GM23248 (cell line): ENCODE results near the gene TLL1. TPM values are rescaled to one million over a fixed set of nuclear protein-coding genes. Genes with fewer than 3 reads are reported as not detected.

Experiments used
- DNase-seq: peaks from one replicate; pipeline ENCODE4 v3.0.0-alpha.2; 2015
- H2AFZ ChIP-seq: fragments of 200-600 bp; sonication (generic); 2 replicates; pipeline ENCODE4 v1.6.1; 2016; ENCODE audit warnings: antibody characterized with exemption
- H3F3A ChIP-seq: fragments of 200-600 bp; sonication (generic); 2 replicates; pipeline ENCODE4 v1.6.1; 2016; ENCODE audit warnings: mild to moderate bottlenecking, antibody characterized with exemption, mixed run types; ENCODE audit not compliant: insufficient read depth
- H3K27ac ChIP-seq: fragments of 200-600 bp; sonication (generic); 2 replicates; pipeline ENCODE4 v1.5.1; 2016; ENCODE audit warnings: mild to moderate bottlenecking
- H3K27me3 ChIP-seq: fragments of 200-600 bp; sonication (generic); replicated peaks from 2 replicates; pipeline ENCODE4 v1.6.1; 2016; ENCODE audit warnings: mild to moderate bottlenecking; ENCODE audit not compliant: insufficient read depth
- H3K36me3 ChIP-seq: fragments of 200-600 bp; sonication (generic); 2 replicates; pipeline ENCODE4 v1.6.1; 2016; ENCODE audit warnings: low read depth, mild to moderate bottlenecking
- H3K4me1 ChIP-seq: fragments of 200-600 bp; sonication (generic); 2 replicates; pipeline ENCODE4 v1.6.1; 2016; ENCODE audit warnings: mild to moderate bottlenecking; ENCODE audit not compliant: insufficient read depth
- H3K4me2 ChIP-seq: fragments of 200-600 bp; sonication (generic); one replicate; pipeline ENCODE4 v1.6.1; 2016; ENCODE audit warnings: mild to moderate bottlenecking; ENCODE audit not compliant: unreplicated experiment
- H3K4me3 ChIP-seq: fragments of 200-600 bp; sonication (generic); 2 replicates; pipeline ENCODE4 v1.5.1; 2016; ENCODE audit warnings: mild to moderate bottlenecking
- H3K79me2 ChIP-seq: fragments of 200-600 bp; sonication (generic); 2 replicates; pipeline ENCODE4 v1.6.1; 2016; ENCODE audit warnings: mild to moderate bottlenecking; ENCODE audit not compliant: insufficient read depth
- H3K9ac ChIP-seq: fragments of 200-600 bp; sonication (generic); 2 replicates; pipeline ENCODE4 v1.6.1; 2016; ENCODE audit warnings: mild to moderate bottlenecking
- H3K9me2 ChIP-seq: fragments of 200-600 bp; sonication (generic); 2 replicates; pipeline ENCODE4 v1.6.1; 2016; ENCODE audit warnings: mixed run types, mild to moderate bottlenecking, moderate library complexity; ENCODE audit not compliant: insufficient read depth
- H3K9me3 ChIP-seq: fragments of 200-600 bp; sonication (generic); one replicate; pipeline ENCODE4 v1.6.1; 2017; ENCODE audit warnings: low read depth
- H4K20me1 ChIP-seq: fragments of 200-600 bp; sonication (generic); 2 replicates; pipeline ENCODE4 v1.6.0; 2016; ENCODE audit not compliant: insufficient read depth
- EZH2 ChIP-seq: fragments of 200-600 bp; sonication (generic); IDR thresholded peaks from 2 replicates; pipeline ENCODE4 v1.6.1; 2018; ENCODE audit warnings: antibody characterized with exemption, mild to moderate bottlenecking; ENCODE audit not compliant: insufficient read depth, poor library complexity, severe bottlenecking
- EZH2phosphoT487 ChIP-seq: fragments of 200-600 bp; sonication (generic); IDR thresholded peaks from 2 replicates; pipeline ENCODE4 v1.6.1; 2018; ENCODE audit warnings: antibody characterized with exemption, moderate library complexity, mild to moderate bottlenecking, low read depth; ENCODE audit not compliant: insufficient read depth
- WGBS, 2 experiments: methylation state at CpG; one replicate each; pipeline ENCODE4 v1.1.6; 2015 to 2017; ENCODE audit warnings: low lambda C conversion rate in 2 of 2, low coverage in 1 of 2; ENCODE audit errors: missing lambda C conversion rate in 2 of 2; 5-methylcytosine and 5-hydroxymethylcytosine counted together
- in situ Hi-C: fragments of 300-500 bp; cut with MboI; formaldehyde crosslinking; loops from 2 replicates; pipeline ENCODE4 v1.15.0; 2020
- polyA plus RNA-seq: library from polyadenylated mRNA; unstranded; fragments of >200 nt; fragmentation: Nextera tagmentation; extraction: Ambion mirVana; gene quantifications from 2 replicates; pipeline ENCODE4 v1.2.1, GENCODE V29; 2016
- total RNA-seq: library from RNA; depleted of rRNA; stranded (reverse); fragments of >200 nt; shearing (Covaris generic); gene quantifications from 2 replicates; pipeline ENCODE4 v1.2.3, GENCODE V29; 2014

Gene TLL1
- total and polyA plus RNA-seq, 2 experiments from 2014 or later, result not detected

DNA sequence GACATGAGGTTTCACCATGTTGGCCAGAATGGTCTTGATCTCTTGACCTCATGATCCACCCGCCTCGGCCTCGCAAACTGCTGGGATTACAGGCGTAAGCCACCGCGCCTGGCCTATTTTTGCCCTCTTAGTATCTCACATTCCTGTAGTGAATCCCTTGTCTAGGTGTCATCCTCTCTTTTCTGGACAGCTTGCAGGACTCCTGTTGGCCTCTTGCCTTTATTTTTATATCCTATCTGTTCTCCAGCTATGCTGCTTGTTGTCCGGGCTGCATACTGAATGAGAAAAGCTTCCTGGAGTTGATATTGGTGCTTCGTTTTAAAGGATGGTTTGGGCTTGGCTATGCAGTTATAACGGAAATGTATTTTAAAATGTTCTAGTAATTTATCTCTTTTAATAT is 148.6 kb downstream of the TLL1 start:
- DNase-seq, result no peak
- no peak overlapping the region for H3K4me2 ChIP-seq
- no peaks in the 10 kb centered on the region for H3K9me3 ChIP-seq
- no peaks in the 10 kb centered on the region for H3K4me1 ChIP-seq
- no peaks in the 10 kb centered on the region for H3K27me3 ChIP-seq
- no peak for TF ChIP-seq EZH2phosphoT487
- no peak for TF ChIP-seq EZH2
- H3K4me3 ChIP-seq, result no peak overlapping the region
- 61 to 64% methylated on average over 9 of the region's 9 CpGs for WGBS, 2 experiments
- no peak overlapping the region for H3K27ac ChIP-seq
- no peaks in the 10 kb centered on the region for H3F3A ChIP-seq
- H3K36me3 ChIP-seq, result no peaks in the 10 kb centered on the region
- no peak overlapping the region for H3K9ac ChIP-seq
- no peak overlapping the region for H2AFZ ChIP-seq
- H3K79me2 ChIP-seq, result no peaks in the 10 kb centered on the region
- H3K9me2 ChIP-seq, result no peaks in the 10 kb centered on the region
- in situ Hi-C loops, result no loop called here
- no peaks in the 10 kb centered on the region for H4K20me1 ChIP-seq

DNA sequence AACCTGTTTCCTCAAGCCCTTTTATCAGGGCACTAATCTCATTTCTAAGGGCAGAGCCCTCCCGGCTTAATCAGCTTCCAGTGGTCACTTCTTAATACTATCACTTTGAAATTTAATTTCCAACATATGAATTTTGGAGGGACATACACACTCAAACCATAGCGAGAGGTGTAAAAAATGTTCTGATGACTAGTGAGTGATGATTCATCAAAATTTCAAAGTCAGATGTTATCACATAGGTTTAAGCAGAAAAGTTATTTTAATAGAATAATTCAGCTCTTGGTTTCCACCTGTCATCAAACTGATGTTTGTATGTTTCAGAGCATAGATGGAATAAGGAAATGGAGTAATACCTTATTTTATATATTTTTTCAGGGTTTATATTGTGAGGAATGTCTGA is 161.9 kb downstream of the TLL1 start:
- no peak overlapping the region for H2AFZ ChIP-seq
- no peaks in the 10 kb centered on the region for H3K79me2 ChIP-seq
- H3K36me3 ChIP-seq, result no peaks in the 10 kb centered on the region
- in situ Hi-C loops, result no loop called here
- H3K9ac ChIP-seq, result no peak overlapping the region
- H3K4me1 ChIP-seq, result no peaks in the 10 kb centered on the region
- H3K4me2 ChIP-seq, result no peak overlapping the region
- H3K9me3 ChIP-seq, result no peaks in the 10 kb centered on the region
- H3K27me3 ChIP-seq, result no peaks in the 10 kb centered on the region
- H3K9me2 ChIP-seq, result no peaks in the 10 kb centered on the region
- WGBS, 2 experiments, result 33 to 35% methylated on average over 2 of the region's 2 CpGs
- no peaks in the 10 kb centered on the region for H4K20me1 ChIP-seq
- no peak overlapping the region for H3K4me3 ChIP-seq
- TF ChIP-seq EZH2phosphoT487, result no peak
- no peak for TF ChIP-seq EZH2
- no peak overlapping the region for H3K27ac ChIP-seq
- H3F3A ChIP-seq, result no peaks in the 10 kb centered on the region
- no peak for DNase-seq

DNA sequence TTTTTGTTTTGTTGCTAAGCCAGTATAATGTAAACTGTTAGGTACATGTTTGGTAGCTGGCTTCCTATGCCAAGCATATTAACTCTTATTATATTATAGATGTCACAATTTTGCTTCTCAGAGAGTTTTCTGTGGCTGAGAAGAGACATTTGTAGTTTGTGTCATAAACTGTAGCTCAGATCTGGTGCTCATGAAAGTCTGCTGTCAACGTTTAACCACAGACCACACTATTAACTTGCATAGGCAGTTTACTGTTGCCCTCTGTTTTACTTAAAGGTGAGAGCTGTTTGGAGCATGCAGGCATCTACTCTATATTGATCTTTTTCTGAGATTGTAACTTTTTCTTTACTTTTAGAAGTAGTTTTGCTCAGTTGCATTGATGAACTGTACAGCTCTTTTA is 166.8 kb downstream of the TLL1 start:
- no peaks in the 10 kb centered on the region for H3F3A ChIP-seq
- H3K36me3 ChIP-seq, result no peaks in the 10 kb centered on the region
- in situ Hi-C loops, result no loop called here
- no peaks in the 10 kb centered on the region for H3K79me2 ChIP-seq
- no peak overlapping the region for H3K4me3 ChIP-seq
- H3K9me2 ChIP-seq, result no peaks in the 10 kb centered on the region
- no peak for TF ChIP-seq EZH2
- TF ChIP-seq EZH2phosphoT487, result no peak
- no peak for DNase-seq
- H3K27ac ChIP-seq, result no peak overlapping the region
- no peak overlapping the region for H3K9ac ChIP-seq
- H3K27me3 ChIP-seq, result no peaks in the 10 kb centered on the region
- H3K4me1 ChIP-seq, result no peaks in the 10 kb centered on the region
- no peaks in the 10 kb centered on the region for H4K20me1 ChIP-seq
- H3K4me2 ChIP-seq, result no peak overlapping the region
- H3K9me3 ChIP-seq, result no peaks in the 10 kb centered on the region
- WGBS, 2 experiments, result 4 to 5% methylated on average over 1 of the region's 1 CpG
- no peak overlapping the region for H2AFZ ChIP-seq

DNA sequence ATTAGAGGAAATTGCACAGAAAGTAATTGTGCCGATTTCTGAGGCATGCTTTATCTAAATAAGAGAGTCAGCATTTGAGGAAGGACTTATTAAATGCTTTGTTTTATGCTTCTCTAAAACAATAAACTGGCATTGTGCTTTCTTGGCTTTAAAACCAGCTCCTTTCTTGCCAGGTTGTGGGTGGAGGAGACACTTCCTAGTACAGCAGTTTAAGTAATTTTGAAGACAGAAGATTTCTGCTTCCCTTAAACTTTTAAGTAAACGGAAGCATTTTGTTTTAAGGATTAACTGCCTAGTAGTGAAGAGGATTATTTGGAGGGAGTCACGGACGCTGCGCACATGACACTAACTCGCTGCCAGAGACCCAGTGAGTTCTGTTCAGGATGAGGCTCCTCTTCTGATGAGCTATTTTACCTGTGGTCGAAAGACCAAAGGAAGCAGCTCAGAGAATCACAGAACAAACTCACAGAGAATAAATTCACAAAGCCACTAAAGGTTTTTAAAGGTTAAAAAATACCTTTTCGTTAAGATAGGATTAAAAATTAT is 169.5 kb downstream of the TLL1 start:
- H3F3A ChIP-seq, result no peaks in the 10 kb centered on the region
- H3K4me3 ChIP-seq, result no peak overlapping the region
- no peak for DNase-seq
- H3K4me2 ChIP-seq, result no peak overlapping the region
- TF ChIP-seq EZH2phosphoT487 (no peak), EZH2 (no peak)
- no peak overlapping the region for H3K27ac ChIP-seq
- no peaks in the 10 kb centered on the region for H3K9me2 ChIP-seq
- no peak overlapping the region for H2AFZ ChIP-seq
- H3K79me2 ChIP-seq, result no peaks in the 10 kb centered on the region
- H3K4me1 ChIP-seq, result no peaks in the 10 kb centered on the region
- WGBS, 2 experiments, result 13 to 14% methylated on average over 8 of the region's 8 CpGs
- H3K9me3 ChIP-seq, result no peaks in the 10 kb centered on the region
- H3K36me3 ChIP-seq, result no peaks in the 10 kb centered on the region
- H4K20me1 ChIP-seq, result no peaks in the 10 kb centered on the region
- H3K27me3 ChIP-seq, result no peaks in the 10 kb centered on the region
- in situ Hi-C loops, result no loop called here
- H3K9ac ChIP-seq, result no peak overlapping the region

DNA sequence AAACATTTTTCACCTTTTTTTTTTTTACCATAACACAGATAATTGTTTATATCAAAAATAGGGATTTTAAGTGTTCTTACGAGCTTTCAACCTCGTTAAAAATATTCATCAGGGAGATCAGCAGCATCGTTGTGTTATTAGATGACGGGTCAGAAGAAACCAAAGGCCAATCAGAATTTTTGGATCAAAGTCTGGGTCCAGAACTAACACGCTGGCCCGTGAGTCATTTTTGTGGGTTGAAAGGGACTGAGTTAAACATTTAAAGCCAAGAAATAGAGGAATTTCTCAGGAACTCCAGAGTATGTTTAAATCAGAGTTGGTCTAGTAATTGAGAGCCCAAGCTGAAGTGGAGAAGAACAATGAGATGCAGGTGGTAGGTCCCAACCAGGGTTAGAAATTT is 170.8 kb downstream of the TLL1 start:
- Histone ChIP-seq H2AFZ (no peak overlapping the region), H3K4me2 (no peak overlapping the region), H3K9me2 (no peaks in the 10 kb centered on the region), H3K27ac (no peak overlapping the region), H3K4me3 (no peak overlapping the region), H3F3A (no peaks in the 10 kb centered on the region), H4K20me1 (no peaks in the 10 kb centered on the region), H3K27me3 (no peaks in the 10 kb centered on the region), H3K9me3 (no peaks in the 10 kb centered on the region), H3K79me2 (no peaks in the 10 kb centered on the region), H3K4me1 (no peaks in the 10 kb centered on the region), H3K9ac (no peak overlapping the region), H3K36me3 (no peaks in the 10 kb centered on the region)
- DNase-seq, result no peak
- no peak for TF ChIP-seq EZH2phosphoT487
- no peak for TF ChIP-seq EZH2
- in situ Hi-C loops, result no loop called here
- 27 to 37% methylated on average over 6 of the region's 6 CpGs for WGBS, 2 experiments
